ENCODE results near the gene RSPO3.

- no peak for TF ChIP-seq POLR2A (IDR thresholded peaks at IDR 0.05)
- TF ChIP-seq CTCF (IDR thresholded peaks at IDR 0.05) = no peak
These were observed 74.6 kb downstream of the RSPO3 start for GRCh38 chr6:127192911-127193541.

All from Peyer's patch (tissue), 4 donors.